ENCODE results near the gene PM20D1. TPM values are rescaled to one million over a fixed set of nuclear protein-coding genes. Genes with fewer than 3 reads are reported as not detected.

PM20D1 gene
- total and polyA plus RNA-seq, 10 donors = 0.28 to 2.9 (median 1.4) TPM; not detected in 1

Other genes with a start within 250 kb of the PM20D1 start
- 100 to 1,000 TPM in 4 of 7 donors, 10 to 100 TPM in 3; 50.9 to 109 (median 102) TPM for gene ELK4, start 218.1 kb downstream of the PM20D1 start, total RNA-seq
- 10 to 100 TPM in 1 of 3 donors, 1 to 10 TPM in 2; 8.5 to 12.5 (median 9.8) TPM for gene ELK4, start 218.1 kb downstream of the PM20D1 start, polyA plus RNA-seq
- gene SLC45A3, start 169.6 kb downstream of the PM20D1 start, total RNA-seq = 10 to 100 TPM; 22.8 to 43.7 (median 30.4) TPM
- 10 to 100 TPM; 16.8 to 41.5 (median 36.0) TPM for gene SLC45A3, start 169.6 kb downstream of the PM20D1 start, polyA plus RNA-seq
- 100 to 1,000 TPM in 5 of 7 donors, 10 to 100 TPM in 2; 85.4 to 142 (median 114) TPM for gene NUCKS1, start 100.0 kb downstream of the PM20D1 start, total RNA-seq
- gene NUCKS1, start 100.0 kb downstream of the PM20D1 start, polyA plus RNA-seq = 10 to 100 TPM; 26.9 to 36.5 (median 32.8) TPM
- gene RAB29, start 74.7 kb downstream of the PM20D1 start, total RNA-seq = 10 to 100 TPM; 31.7 to 49.7 (median 43.8) TPM
- gene RAB29, start 74.7 kb downstream of the PM20D1 start, polyA plus RNA-seq = 10 to 100 TPM; 16.6 to 28.1 (median 21.2) TPM
- gene SLC41A1, start 36.9 kb downstream of the PM20D1 start, total RNA-seq = 10 to 100 TPM; 17.3 to 29.0 (median 22.9) TPM
- 1 to 10 TPM; 4.1 to 7.5 (median 5.8) TPM for gene SLC41A1, start 36.9 kb downstream of the PM20D1 start, polyA plus RNA-seq
- gene SLC26A9, start 93.3 kb upstream of the PM20D1 start, total RNA-seq = not detected
- under 1 TPM in 2 of 3 donors, not detected in 1; 0.02 to 0.03 TPM for gene SLC26A9, start 93.3 kb upstream of the PM20D1 start, polyA plus RNA-seq
- gene RAB7B, start 153.3 kb upstream of the PM20D1 start, total RNA-seq = 1 to 10 TPM in 6 of 7 donors, under 1 TPM in 1; 0.34 to 3.2 (median 2.6) TPM
- 1 to 10 TPM in 1 of 3 donors, under 1 TPM in 2; 0.67 to 2.0 (median 0.85) TPM for gene RAB7B, start 153.3 kb upstream of the PM20D1 start, polyA plus RNA-seq
- under 1 TPM in 2 of 7 donors, not detected in 5; 0.40 to 0.66 TPM for gene CTSE, start 173.8 kb upstream of the PM20D1 start, total RNA-seq
- gene CTSE, start 173.8 kb upstream of the PM20D1 start, polyA plus RNA-seq = under 1 TPM; 0.06 to 0.11 (median 0.09) TPM
- 1 to 10 TPM in 6 of 7 donors, under 1 TPM in 1; 0.94 to 6.2 (median 3.4) TPM for gene RHEX, start 203.0 kb upstream of the PM20D1 start, total RNA-seq
- gene RHEX, start 203.0 kb upstream of the PM20D1 start, polyA plus RNA-seq = 1 to 10 TPM in 2 of 3 donors, under 1 TPM in 1; 0.91 to 3.3 (median 1.2) TPM

All from spleen (tissue), 10 donors.